K562 (cell line): ENCODE results near the gene YES1. TPM values are rescaled to one million over a fixed set of nuclear protein-coding genes. Genes with fewer than 3 reads are reported as not detected.

ENCODE experiments used
- ATAC-seq: fragments of 200-7000 bp; cut with Tn5 transposase; 3 replicates; pipeline ENCODE4 v1.9.1; 2020; ENCODE audit warnings: moderate library complexity
- BruUV-seq: library from RNA; stranded (reverse); fragments of 400-500 nt; replicated peaks from 2 replicates; lab custom pipeline; 2021; lab: Mats Ljungman, UMichigan
- CTCF ChIA-PET: fragments of 300-600 bp; formaldehyde crosslinking; extraction: SDS; loops from one replicate; lab custom pipeline; 2021; ENCODE audit warnings: low intra/inter-chr PET ratio; lab: Yijun Ruan, JAX
- POLR2A ChIA-PET: fragments of 300-600, 350-650 bp; sonication (Branson Sonifier 250); formaldehyde crosslinking; extraction: SDS; loops from one replicate; lab custom pipeline; 2021; ENCODE audit warnings: antibody characterized with exemption, inconsistent platforms; lab: Yijun Ruan, JAX
- DNase-seq, 4 experiments: peaks; one replicate each; pipeline versions ENCODE4 v3.0.0 to v3.0.0-alpha.2; 2011 to 2018; ENCODE audit warnings: low spot score in 3 of 4, mixed read lengths in 3 of 4; ENCODE audit errors: extremely low read depth in 1 of 4
- FAIRE-seq: peaks from 2 replicates; lab custom pipeline; 2011; peaks lifted over from hg19 to GRCh38; lab: Jason Lieb, UNC
- H2AFZ ChIP-seq: 2 replicates; pipeline ENCODE4 v1.6.0; 2011; ENCODE audit warnings: low read depth, low read length, control low read depth, inconsistent platforms
- H3K27ac ChIP-seq: fragments of 200-600 bp; 3 replicates; pipeline ENCODE4 v1.8.0; 2011; ENCODE audit warnings: low read depth, mild to moderate bottlenecking, control low read depth, inconsistent platforms, low read length, moderate library complexity, mixed read lengths; ENCODE audit errors: extremely low read depth
- H3K27me3 ChIP-seq, 2 experiments: fragments of 300-600 bp in 1 of 2; 2 replicates in 1 of 2; 3 replicates in 1 of 2; pipeline versions ENCODE4 v1.6.0 to v1.8.0; 2011; ENCODE audit warnings: inconsistent platforms in 2 of 2, low read length in 2 of 2, mild to moderate bottlenecking in 1 of 2, mixed read lengths in 1 of 2, moderate library complexity in 1 of 2; ENCODE audit not compliant: control insufficient read depth in 2 of 2, insufficient read depth in 2 of 2
- H3K36me3 ChIP-seq: fragments of 300-600 bp; 3 replicates; pipeline ENCODE4 v1.8.0; 2011; ENCODE audit warnings: mild to moderate bottlenecking, low read length, inconsistent platforms; ENCODE audit not compliant: control insufficient read depth, insufficient read depth
- H3K4me1 ChIP-seq, 2 experiments: fragments of 200-600 bp in 1 of 2; replicated peaks in 1 of 2; 2 replicates in 1 of 2; 3 replicates in 1 of 2; pipeline versions ENCODE4 v1.5.1 to v1.8.0; 2011; ENCODE audit warnings: inconsistent platforms in 2 of 2, low read length in 2 of 2, mild to moderate bottlenecking in 1 of 2, mixed read lengths in 1 of 2, moderate library complexity in 1 of 2; ENCODE audit not compliant: control insufficient read depth in 2 of 2, insufficient read depth in 2 of 2
- H3K4me2 ChIP-seq: 2 replicates; pipeline ENCODE4 v1.6.1; 2011; ENCODE audit warnings: low read length, control low read depth, inconsistent platforms, mixed read lengths; ENCODE audit not compliant: insufficient read depth
- H3K4me3 ChIP-seq: fragments of 200-600 bp; sonication (generic), shearing (Covaris generic); 2 replicates; pipeline ENCODE4 v1.5.1; 2016; ENCODE audit warnings: control low read depth, inconsistent platforms
- H3K79me2 ChIP-seq: fragments of 200-600 bp; 3 replicates; pipeline ENCODE4 v1.8.0; 2011; ENCODE audit warnings: low read length, inconsistent platforms; ENCODE audit not compliant: control insufficient read depth, insufficient read depth
- H3K9ac ChIP-seq, 2 experiments: 2 replicates each; pipeline versions ENCODE4 v1.6.0 to v1.6.1; 2011; ENCODE audit warnings: low read depth in 2 of 2, low read length in 2 of 2, control low read depth in 1 of 2, inconsistent platforms in 1 of 2, mild to moderate bottlenecking in 1 of 2, mixed read lengths in 1 of 2; ENCODE audit not compliant: insufficient read depth in 1 of 2
- H3K9me1 ChIP-seq: one replicate; pipeline ENCODE4 v1.6.0; 2011; ENCODE audit warnings: inconsistent platforms, mild to moderate bottlenecking, low read length, moderate library complexity; ENCODE audit not compliant: control insufficient read depth, insufficient read depth
- H3K9me3 ChIP-seq: replicated peaks from 2 replicates; pipeline ENCODE4 v1.5.1; 2011; ENCODE audit warnings: low read depth, low read length, inconsistent platforms; ENCODE audit not compliant: control insufficient read depth, insufficient read depth
- H4K20me1 ChIP-seq: replicated peaks from 2 replicates; pipeline ENCODE4 v1.6.1; 2011; ENCODE audit warnings: low read length, inconsistent platforms, mixed read lengths; ENCODE audit not compliant: control insufficient read depth, insufficient read depth
- BRD4 ChIP-seq: fragments of 200-600 bp; sonication (generic); IDR thresholded peaks from 2 replicates; pipeline ENCODE4 v1.6.1; 2017; ENCODE audit warnings: inconsistent platforms
- CC2D1A ChIP-seq: fragments of 450-650 bp; IDR thresholded peaks from 2 replicates; pipeline ENCODE4 v1.6.1; 2017; ENCODE audit warnings: mild to moderate bottlenecking
- CEBPB ChIP-seq: fragments of 450-650 bp; IDR thresholded peaks from 2 replicates; pipeline ENCODE4 v1.6.1; 2016; ENCODE audit warnings: missing genetic modification characterization, missing compliant biosample characterization
- FOXM1 ChIP-seq, 2 experiments: fragments of 450-650 bp in 1 of 2; sonication (generic) in 1 of 2; formaldehyde crosslinking in 1 of 2; IDR thresholded peaks; 2 replicates each; pipeline versions ENCODE4 v1.6.1 to v1.9.0; 2017 to 2022; ENCODE audit warnings: low read depth in 2 of 2, mild to moderate bottlenecking in 2 of 2, missing genetic modification reagents in 1 of 2, moderate library complexity in 1 of 2
- GATA2 ChIP-seq: sonication (generic); formaldehyde crosslinking; IDR thresholded peaks from 2 replicates; pipeline ENCODE4 v1.4.0; 2020; ENCODE audit warnings: mild to moderate bottlenecking, missing genetic modification reagents
- HES1 ChIP-seq: fragments of 450-650 bp; IDR thresholded peaks from 2 replicates; pipeline ENCODE4 v1.6.1; 2016; ENCODE audit warnings: low read depth, mild to moderate bottlenecking, moderate library complexity
- POLR3G ChIP-seq: IDR thresholded peaks from 2 replicates; pipeline ENCODE4 v1.6.1; 2011; ENCODE audit not compliant: insufficient read length, insufficient replicate concordance; ENCODE audit errors: extremely low read depth
- SNRNP70 ChIP-seq: fragments of 200-400 bp; formaldehyde crosslinking; optimal IDR thresholded peaks from 2 replicates; pipeline ENCODE3; 2017; ENCODE audit warnings: low read depth, low read length
- SUPT5H ChIP-seq: fragments of 450-650 bp; IDR thresholded peaks from 2 replicates; pipeline ENCODE4 v1.6.1; 2016
- TFE3 ChIP-seq: fragments of 450-650 bp; formaldehyde crosslinking; IDR thresholded peaks from 2 replicates; pipeline ENCODE4 v1.4.0; 2020; ENCODE audit warnings: mild to moderate bottlenecking, mixed read lengths
- TRIM24 ChIP-seq, 2 experiments: fragments of 450-650 bp; IDR thresholded peaks; 2 replicates each; pipeline ENCODE4 v1.6.1; 2016
- ZBED1 ChIP-seq: IDR thresholded peaks from 2 replicates; pipeline ENCODE4 v1.6.1; 2014
- WGBS: fragments of 100-300 bp; shearing (Covaris generic); methylation state at CpG from one replicate; pipeline ENCODE4 v1.1.6; 2016; ENCODE audit warnings: low coverage, mixed read lengths; ENCODE audit not compliant: insufficient coverage; ENCODE audit errors: missing lambda C conversion rate; 5-methylcytosine and 5-hydroxymethylcytosine counted together
- in situ Hi-C: fragments of 300-500 bp; cut with MboI; formaldehyde crosslinking; loops from 4 replicates; pipeline ENCODE4 v1.15.0; 2018; ENCODE audit warnings: inconsistent platforms, mixed read lengths
- intact Hi-C: fragments of 100-400 bp; cut with micrococcal nuclease; formaldehyde crosslinking; loops from 2 replicates; pipeline ENCODE4 v1.14.2; 2022
- polyA plus RNA-seq, 8 experiments: library from polyadenylated mRNA; depleted of rRNA in 4 of 8; stranded (reverse) in 5 of 8; unstranded in 3 of 8; fragments of >200 nt; fragmentation: Nextera tagmentation in 2 of 8; fragmentation: Illumina TruSeq in 1 of 8; extraction: Ambion mirVana in 2 of 8; extraction: Trizol in 1 of 8; gene quantifications; 2 replicates each; pipeline versions ENCODE4 v1.2.1 to v1.2.3, GENCODE V29; 2011 to 2014; ENCODE audit warnings: inconsistent platforms in 1 of 8, missing spikeins in 1 of 8
- total RNA-seq, 7 experiments: library from RNA; depleted of rRNA in 6 of 7; stranded (reverse); fragments of >200 nt in 6 of 7; fragmentation: Illumina TruSeq in 2 of 7; extraction: Trizol in 2 of 7; gene quantifications; 2 replicates each; pipeline versions ENCODE4 v1.2.1 to v1.2.3, GENCODE V29; 2011 to 2021; ENCODE audit warnings: low replicate concordance in 1 of 7
- TF ChIP-seq, protein P1 (sequence below): IDR thresholded peaks from 2 replicates; pipeline ENCODE4 v1.6.1; 2011; ENCODE audit warnings: borderline replicate concordance, low read depth, mild to moderate bottlenecking, moderate library complexity, low read length; ENCODE audit not compliant: insufficient read depth, poor library complexity, severe bottlenecking
- TF ChIP-seq, protein P2 (sequence below): sonication (generic); formaldehyde crosslinking; IDR thresholded peaks from 2 replicates; pipeline ENCODE4 v1.4.0; 2020; ENCODE audit warnings: mild to moderate bottlenecking, missing genetic modification reagents

Gene YES1
- total and polyA plus RNA-seq, 9 of the 15 experiments (the other 6 are each of a cell fraction or from before 2014, with no cell fraction given): 37.2 to 115 (median 77.7) TPM

GRCh38 chr18:711657-712400, 100.2 kb downstream of the YES1 start (continued):
- TF ChIP-seq, protein P1, sequence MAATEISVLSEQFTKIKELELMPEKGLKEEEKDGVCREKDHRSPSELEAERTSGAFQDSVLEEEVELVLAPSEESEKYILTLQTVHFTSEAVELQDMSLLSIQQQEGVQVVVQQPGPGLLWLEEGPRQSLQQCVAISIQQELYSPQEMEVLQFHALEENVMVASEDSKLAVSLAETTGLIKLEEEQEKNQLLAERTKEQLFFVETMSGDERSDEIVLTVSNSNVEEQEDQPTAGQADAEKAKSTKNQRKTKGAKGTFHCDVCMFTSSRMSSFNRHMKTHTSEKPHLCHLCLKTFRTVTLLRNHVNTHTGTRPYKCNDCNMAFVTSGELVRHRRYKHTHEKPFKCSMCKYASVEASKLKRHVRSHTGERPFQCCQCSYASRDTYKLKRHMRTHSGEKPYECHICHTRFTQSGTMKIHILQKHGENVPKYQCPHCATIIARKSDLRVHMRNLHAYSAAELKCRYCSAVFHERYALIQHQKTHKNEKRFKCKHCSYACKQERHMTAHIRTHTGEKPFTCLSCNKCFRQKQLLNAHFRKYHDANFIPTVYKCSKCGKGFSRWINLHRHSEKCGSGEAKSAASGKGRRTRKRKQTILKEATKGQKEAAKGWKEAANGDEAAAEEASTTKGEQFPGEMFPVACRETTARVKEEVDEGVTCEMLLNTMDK: peak; percentile 28
- TF ChIP-seq GATA2 (no peak), SNRNP70 (no peak), FOXM1 (IDR thresholded peaks at IDR 0.05; ENCODE audit: low read depth) (0 out of 2 replicates have a peak, but pooled peaks have one; percentile 7), FOXM1 (CRISPR knock-in tag; IDR thresholded peaks at IDR 0.05; ENCODE audit: low read depth) (no peak), CEBPB (tag) (peak; percentile 81)

GRCh38 chr18:711310-711656, 100.8 kb downstream of the YES1 start:
- in situ Hi-C loops: no loop called here
- no peaks in the 10 kb centered on the region for H3K9me3 ChIP-seq
- no peaks in the 10 kb centered on the region for H3K9me1 ChIP-seq
- H3K27ac ChIP-seq: peak overlapping the region; percentile 88
- ATAC-seq (peak; percentile 23), DNase-seq (peak in 3 of 4 experiments; percentile 52 to 54 (median 54)), FAIRE-seq (no peak)
- H2AFZ ChIP-seq: peak overlapping the region; percentile 77
- H3K79me2 ChIP-seq: peaks cover 53% of the 10 kb centered on the region
- 21% methylated on average over 8 of the region's 8 CpGs for WGBS
- no peaks in the 10 kb centered on the region for H3K27me3 ChIP-seq
- no TSS peak for BruUV-seq
- H3K4me1 ChIP-seq: peaks cover 7 to 10% of the 10 kb centered on the region in 2 experiments; a peak in 3 of 5 replicates
- H3K4me2 ChIP-seq: peak overlapping the region; percentile 98
- intact Hi-C loops: no loop called here
- H3K9ac ChIP-seq: peak overlapping the region; percentile 97
- H4K20me1 ChIP-seq: no peaks in the 10 kb centered on the region
- CTCF ChIA-PET: no interaction called here
- H3K4me3 ChIP-seq: peak overlapping the region; percentile 63
- POLR2A ChIA-PET: interaction anchor here (0.7 to 2.1 kb wide), 3 partner anchors 9 to 130 kb away, joined by 3 to 10 read pairs (median 4); no protein-coding TSS in a partner anchor
- peaks cover 33% of the 10 kb centered on the region for H3K36me3 ChIP-seq
- no peak for TF ChIP-seq BRD4
- TF ChIP-seq ZBED1: no peak
- TF ChIP-seq POLR3G: no peak
- TF ChIP-seq CC2D1A: peak; percentile 98
- 0 out of 2 replicates have a peak, but pooled peaks have one; percentile 17 for TF ChIP-seq HES1
- 0 out of 2 replicates have a peak, but pooled peaks have one; percentile 47 for TF ChIP-seq SUPT5H
- TF ChIP-seq TFE3 (CRISPR knock-in tag): no peak
- no peak for TF ChIP-seq TRIM24 (IDR thresholded peaks at IDR 0.05)
- TF ChIP-seq, protein P2, sequence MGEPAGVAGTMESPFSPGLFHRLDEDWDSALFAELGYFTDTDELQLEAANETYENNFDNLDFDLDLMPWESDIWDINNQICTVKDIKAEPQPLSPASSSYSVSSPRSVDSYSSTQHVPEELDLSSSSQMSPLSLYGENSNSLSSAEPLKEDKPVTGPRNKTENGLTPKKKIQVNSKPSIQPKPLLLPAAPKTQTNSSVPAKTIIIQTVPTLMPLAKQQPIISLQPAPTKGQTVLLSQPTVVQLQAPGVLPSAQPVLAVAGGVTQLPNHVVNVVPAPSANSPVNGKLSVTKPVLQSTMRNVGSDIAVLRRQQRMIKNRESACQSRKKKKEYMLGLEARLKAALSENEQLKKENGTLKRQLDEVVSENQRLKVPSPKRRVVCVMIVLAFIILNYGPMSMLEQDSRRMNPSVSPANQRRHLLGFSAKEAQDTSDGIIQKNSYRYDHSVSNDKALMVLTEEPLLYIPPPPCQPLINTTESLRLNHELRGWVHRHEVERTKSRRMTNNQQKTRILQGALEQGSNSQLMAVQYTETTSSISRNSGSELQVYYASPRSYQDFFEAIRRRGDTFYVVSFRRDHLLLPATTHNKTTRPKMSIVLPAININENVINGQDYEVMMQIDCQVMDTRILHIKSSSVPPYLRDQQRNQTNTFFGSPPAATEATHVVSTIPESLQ (CRISPR knock-in tag): no peak
